ENCODE results near the gene CDH6.

The CDH6 gene

GRCh38 chr5:31377274-31377946 lies 183.9 kb downstream of the CDH6 start:
- no peak for DNase-seq (ENCODE audit: low read depth)

DNA sequence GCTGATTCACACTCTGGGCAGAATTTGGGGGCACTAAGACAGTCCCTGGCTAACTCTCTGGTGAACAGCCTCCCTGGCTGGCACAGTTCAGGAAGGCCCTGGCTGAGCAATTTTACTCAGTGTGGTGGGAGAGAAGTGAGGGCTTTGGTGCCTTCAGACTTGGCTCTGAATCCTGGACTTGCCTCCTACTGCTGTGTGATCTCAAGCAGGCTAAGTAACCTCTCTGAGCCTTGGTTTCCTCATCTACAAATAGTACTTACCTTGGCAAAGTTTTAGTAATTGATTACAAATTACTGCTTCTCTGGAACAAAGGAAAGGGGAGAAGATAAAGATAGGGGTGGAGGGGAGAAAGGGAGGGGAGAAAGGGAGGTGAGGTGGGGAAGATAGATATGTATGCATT lies 184.7 kb downstream of the CDH6 start:
- no peak for DNase-seq (ENCODE audit: low read depth)
